SK-N-SH treated with all-trans-retinoic acid at 6 μM for 48 hours (cell line): ENCODE results near the gene ARRDC2.

Experiments
- ATAC-seq: fragments of 200-7000 bp; cut with Tn5 transposase; 3 replicates; pipeline ENCODE4 v1.9.1; 2020; ENCODE audit warnings: mild to moderate bottlenecking, moderate library complexity
- ARNTL ChIP-seq: fragments of 450-650 bp; formaldehyde crosslinking; IDR thresholded peaks from 2 replicates; pipeline ENCODE4 v1.5.0; 2020; ENCODE audit warnings: low read depth, mild to moderate bottlenecking, moderate library complexity, borderline replicate concordance
- BACH2 ChIP-seq: fragments of 250-450 bp; sonication (Bioruptor Pico); IDR thresholded peaks from 2 replicates; pipeline ENCODE4 v1.9.0; 2021; ENCODE audit warnings: mild to moderate bottlenecking, borderline replicate concordance
- CREB5 ChIP-seq: fragments of 250-450 bp; sonication (Bioruptor Pico); IDR thresholded peaks from 2 replicates; pipeline ENCODE4 v1.5.1; 2020; ENCODE audit warnings: low read depth, mild to moderate bottlenecking, moderate library complexity
- CSDC2 ChIP-seq: fragments of 250-450 bp; sonication (Bioruptor Pico); IDR thresholded peaks from 2 replicates; pipeline ENCODE4 v1.5.0; 2020; ENCODE audit warnings: mild to moderate bottlenecking, moderate library complexity
- CSRNP3 ChIP-seq: fragments of 250-450 bp; sonication (Bioruptor Pico); IDR thresholded peaks from 2 replicates; pipeline ENCODE4 v1.5.1; 2021; ENCODE audit warnings: mild to moderate bottlenecking, moderate library complexity
- ESRRG ChIP-seq: fragments of 250-450 bp; sonication (Bioruptor Pico); IDR thresholded peaks from 2 replicates; pipeline ENCODE4 v1.6.1; 2021; ENCODE audit warnings: mild to moderate bottlenecking
- GLIS3 ChIP-seq: fragments of 250-450 bp; sonication (Bioruptor Pico); IDR thresholded peaks from 2 replicates; pipeline ENCODE4 v1.5.0; 2020; ENCODE audit warnings: mild to moderate bottlenecking, moderate library complexity
- ISL1 ChIP-seq: fragments of 250-450 bp; sonication (Bioruptor Pico); IDR thresholded peaks from 2 replicates; pipeline ENCODE4 v2.1.2; 2022; ENCODE audit warnings: mild to moderate bottlenecking, moderate library complexity
- OSR1 ChIP-seq: fragments of 250-450 bp; sonication (Bioruptor Pico); IDR thresholded peaks from 2 replicates; pipeline ENCODE4 v1.8.0; 2022; ENCODE audit warnings: moderate library complexity, mild to moderate bottlenecking, inconsistent platforms
- PATZ1 ChIP-seq: fragments of 250-450 bp; sonication (Bioruptor Pico); IDR thresholded peaks from 2 replicates; pipeline ENCODE4 v1.8.0; 2020; ENCODE audit warnings: mild to moderate bottlenecking, moderate library complexity, borderline replicate concordance
- PPARA ChIP-seq: fragments of 250-450 bp; sonication (Bioruptor Pico); IDR thresholded peaks from 2 replicates; pipeline ENCODE4 v1.5.0; 2020; ENCODE audit warnings: mild to moderate bottlenecking, borderline replicate concordance
- RARB ChIP-seq: fragments of 250-450 bp; sonication (Bioruptor Pico); IDR thresholded peaks from 2 replicates; pipeline ENCODE4 v1.8.0; 2021; ENCODE audit warnings: mild to moderate bottlenecking, moderate library complexity
- SNAI2 ChIP-seq: fragments of 250-450 bp; sonication (Bioruptor Pico); IDR thresholded peaks from 2 replicates; pipeline ENCODE4 v1.5.0; 2020; ENCODE audit warnings: mild to moderate bottlenecking, moderate library complexity
- TCF4 ChIP-seq: fragments of 250-450 bp; sonication (Bioruptor Pico); IDR thresholded peaks from 2 replicates; pipeline ENCODE4 v1.8.0; 2021; ENCODE audit warnings: mild to moderate bottlenecking, moderate library complexity, borderline replicate concordance
- ZC3H10 ChIP-seq: fragments of 250-450 bp; sonication (Bioruptor Pico); IDR thresholded peaks from 2 replicates; pipeline ENCODE4 v1.5.1; 2021; ENCODE audit warnings: mild to moderate bottlenecking, moderate library complexity
- ZFP3 ChIP-seq: fragments of 250-450 bp; sonication (Bioruptor Pico); IDR thresholded peaks from 2 replicates; pipeline ENCODE4 v1.5.0; 2020; ENCODE audit warnings: mild to moderate bottlenecking, moderate library complexity
- ZFP30 ChIP-seq: fragments of 450-650 bp; formaldehyde crosslinking; IDR thresholded peaks from 2 replicates; pipeline ENCODE4 v1.5.0; 2022; ENCODE audit warnings: mild to moderate bottlenecking, moderate library complexity
- ZNF565 ChIP-seq: fragments of 450-650 bp; formaldehyde crosslinking; conservative IDR thresholded peaks from 2 replicates; pipeline ENCODE4 v1.5.0; 2020; ENCODE audit warnings: low read depth, mild to moderate bottlenecking, moderate library complexity
- ZNF70 ChIP-seq: fragments of 450-650 bp; formaldehyde crosslinking; IDR thresholded peaks from 2 replicates; pipeline ENCODE4 v1.5.0; 2020; ENCODE audit warnings: mild to moderate bottlenecking, moderate library complexity
- ZNF8 ChIP-seq: fragments of 450-650 bp; formaldehyde crosslinking; IDR thresholded peaks from 2 replicates; pipeline ENCODE4 v1.5.0; 2020; ENCODE audit warnings: mild to moderate bottlenecking, moderate library complexity

The ARRDC2 gene

GRCh38 chr19:17993076-17993813 lies 14.7 kb upstream of the ARRDC2 start:
- ATAC-seq: no peak

GRCh38 chr19:17996826-17997316 lies 11.1 kb upstream of the ARRDC2 start:
- peak; percentile 95 for ATAC-seq
- TF ChIP-seq CREB5: no peak
- no peak for TF ChIP-seq CSRNP3 (CRISPR knock-in tag)
- TF ChIP-seq ARNTL (CRISPR knock-in tag): no peak
- no peak for TF ChIP-seq ESRRG (CRISPR knock-in tag)
- no peak for TF ChIP-seq ISL1
- TF ChIP-seq PPARA (CRISPR knock-in tag): no peak
- TF ChIP-seq ZNF70 (CRISPR knock-in tag): no peak
- TF ChIP-seq BACH2 (CRISPR knock-in tag): no peak
- TF ChIP-seq ZFP30 (CRISPR knock-in tag): no peak

More at GRCh38 chr19:17993076-17993813, 14.7 kb upstream of the ARRDC2 start:
- TF ChIP-seq ZNF8: no peak
- no peak for TF ChIP-seq ZFP30 (CRISPR knock-in tag)
- TF ChIP-seq ZNF565 (CRISPR knock-in tag): no peak
- TF ChIP-seq RARB: no peak
- no peak for TF ChIP-seq CSDC2 (CRISPR knock-in tag)
- TF ChIP-seq PATZ1: no peak
- no peak for TF ChIP-seq GLIS3 (CRISPR knock-in tag)
- no peak for TF ChIP-seq CREB5
- TF ChIP-seq CSRNP3 (CRISPR knock-in tag): no peak
- no peak for TF ChIP-seq SNAI2
- no peak for TF ChIP-seq PPARA (CRISPR knock-in tag)
- no peak for TF ChIP-seq ZC3H10 (CRISPR knock-in tag)
- no peak for TF ChIP-seq ESRRG (CRISPR knock-in tag)
- TF ChIP-seq OSR1: no peak
- no peak for TF ChIP-seq ZFP3
- TF ChIP-seq, all 23 proteins: peak for 0

GRCh38 chr19:17997969-17998826 lies 9.8 kb upstream of the ARRDC2 start:
- ATAC-seq: no peak
- TF ChIP-seq ZFP30 (CRISPR knock-in tag) (no peak), OSR1 (no peak)

GRCh38 chr19:17998827-17999150 lies 9.2 kb upstream of the ARRDC2 start:
- no peak for ATAC-seq
- TF ChIP-seq TCF4 (no peak), ESRRG (CRISPR knock-in tag) (no peak), RARB (no peak), CREB5 (no peak), PATZ1 (no peak), OSR1 (no peak), ZNF70 (CRISPR knock-in tag) (no peak), ZNF565 (CRISPR knock-in tag) (no peak), CSRNP3 (CRISPR knock-in tag) (no peak), ZFP30 (CRISPR knock-in tag) (no peak), BACH2 (CRISPR knock-in tag) (no peak), GLIS3 (CRISPR knock-in tag) (no peak)
